ENCODE data around the gene POF1B.

- TF ChIP-seq, protein P1, sequence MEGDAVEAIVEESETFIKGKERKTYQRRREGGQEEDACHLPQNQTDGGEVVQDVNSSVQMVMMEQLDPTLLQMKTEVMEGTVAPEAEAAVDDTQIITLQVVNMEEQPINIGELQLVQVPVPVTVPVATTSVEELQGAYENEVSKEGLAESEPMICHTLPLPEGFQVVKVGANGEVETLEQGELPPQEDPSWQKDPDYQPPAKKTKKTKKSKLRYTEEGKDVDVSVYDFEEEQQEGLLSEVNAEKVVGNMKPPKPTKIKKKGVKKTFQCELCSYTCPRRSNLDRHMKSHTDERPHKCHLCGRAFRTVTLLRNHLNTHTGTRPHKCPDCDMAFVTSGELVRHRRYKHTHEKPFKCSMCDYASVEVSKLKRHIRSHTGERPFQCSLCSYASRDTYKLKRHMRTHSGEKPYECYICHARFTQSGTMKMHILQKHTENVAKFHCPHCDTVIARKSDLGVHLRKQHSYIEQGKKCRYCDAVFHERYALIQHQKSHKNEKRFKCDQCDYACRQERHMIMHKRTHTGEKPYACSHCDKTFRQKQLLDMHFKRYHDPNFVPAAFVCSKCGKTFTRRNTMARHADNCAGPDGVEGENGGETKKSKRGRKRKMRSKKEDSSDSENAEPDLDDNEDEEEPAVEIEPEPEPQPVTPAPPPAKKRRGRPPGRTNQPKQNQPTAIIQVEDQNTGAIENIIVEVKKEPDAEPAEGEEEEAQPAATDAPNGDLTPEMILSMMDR (IDR thresholded peaks at IDR 0.05) = no peak
- no peak for TF ChIP-seq POLR2A (IDR thresholded peaks at IDR 0.05)
These were observed 49.6 kb upstream of the POF1B start for GRCh38 chrX:85429066-85429465.
